ENCODE data around the gene GRK4.
"Not testable (repeated sequence)": the region's sequence is repeated elsewhere in the genome, so short reads cannot be mapped to it uniquely, and the experiment has no call there.

Gene GRK4

DNA sequence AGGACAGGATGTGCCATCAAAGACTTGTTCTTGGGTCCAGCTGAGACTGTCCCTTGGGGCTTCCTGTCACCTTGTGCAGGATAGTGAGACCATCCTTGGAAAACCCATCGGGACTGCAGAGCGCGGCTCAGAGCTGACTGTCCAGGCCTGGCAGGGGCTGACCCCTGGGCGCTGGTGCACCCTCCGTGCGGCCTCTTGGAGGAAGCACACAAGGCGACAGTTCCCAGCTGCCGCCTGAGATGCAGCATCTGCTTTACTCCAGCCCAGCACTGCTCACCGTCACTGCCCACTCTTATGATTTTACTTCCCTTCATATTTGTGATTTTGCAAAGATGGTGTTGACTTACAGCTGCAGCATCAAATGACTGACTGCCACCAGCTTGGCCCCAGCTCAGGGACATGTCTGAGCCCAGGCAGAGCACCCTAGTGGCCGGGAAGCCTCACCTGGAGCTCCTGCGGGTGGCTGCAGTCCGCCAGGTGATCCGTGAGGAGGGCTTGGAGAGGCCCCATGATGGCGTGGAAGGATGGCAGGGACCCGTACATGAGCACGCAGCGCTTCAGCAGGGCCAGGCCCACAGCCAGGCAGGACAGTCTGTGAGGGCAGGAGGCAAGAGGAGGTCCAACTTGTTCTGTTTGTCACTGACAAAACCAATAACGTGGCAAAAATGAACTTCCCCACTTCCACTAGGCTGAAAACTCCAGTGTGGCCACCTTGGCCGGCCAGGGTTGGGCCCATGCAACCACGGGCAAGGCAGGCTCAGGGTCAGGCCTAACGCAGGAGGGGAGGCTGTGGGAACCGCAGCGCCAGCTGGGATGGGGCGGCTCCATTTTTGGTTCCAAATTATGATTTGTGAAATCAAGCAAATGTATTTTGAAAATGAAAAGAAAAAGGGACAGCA is 22.0 kb upstream of the GRK4 start:
- DNase-seq (ENCODE audit: low read depth in 2 of 2): no peak

DNA sequence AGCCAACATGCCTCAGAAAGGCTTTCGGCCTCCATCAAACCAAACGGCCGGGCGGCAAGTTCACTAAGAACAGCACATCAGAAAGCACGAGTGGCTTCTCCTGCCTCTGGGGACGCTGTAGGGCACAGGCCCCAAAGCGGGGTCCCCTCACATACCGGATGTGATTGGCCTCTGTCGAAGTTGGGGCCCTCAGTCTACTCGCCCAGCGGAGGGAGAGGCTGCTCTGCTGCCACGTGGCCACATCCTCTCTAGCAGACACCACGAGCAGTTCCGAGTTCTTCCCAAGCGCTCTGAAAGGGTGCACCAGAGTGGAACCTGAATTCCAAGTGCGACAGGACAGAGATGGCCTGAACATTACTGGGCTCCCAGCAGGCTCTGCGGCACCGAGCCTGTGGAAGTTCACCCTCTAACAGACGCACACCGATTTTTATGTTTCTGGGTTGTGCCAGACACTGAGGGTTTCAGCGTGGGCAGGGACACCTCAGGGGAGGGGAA is 21.3 kb upstream of the GRK4 start:
- no peak for DNase-seq (ENCODE audit: low read depth in 2 of 2)

DNA sequence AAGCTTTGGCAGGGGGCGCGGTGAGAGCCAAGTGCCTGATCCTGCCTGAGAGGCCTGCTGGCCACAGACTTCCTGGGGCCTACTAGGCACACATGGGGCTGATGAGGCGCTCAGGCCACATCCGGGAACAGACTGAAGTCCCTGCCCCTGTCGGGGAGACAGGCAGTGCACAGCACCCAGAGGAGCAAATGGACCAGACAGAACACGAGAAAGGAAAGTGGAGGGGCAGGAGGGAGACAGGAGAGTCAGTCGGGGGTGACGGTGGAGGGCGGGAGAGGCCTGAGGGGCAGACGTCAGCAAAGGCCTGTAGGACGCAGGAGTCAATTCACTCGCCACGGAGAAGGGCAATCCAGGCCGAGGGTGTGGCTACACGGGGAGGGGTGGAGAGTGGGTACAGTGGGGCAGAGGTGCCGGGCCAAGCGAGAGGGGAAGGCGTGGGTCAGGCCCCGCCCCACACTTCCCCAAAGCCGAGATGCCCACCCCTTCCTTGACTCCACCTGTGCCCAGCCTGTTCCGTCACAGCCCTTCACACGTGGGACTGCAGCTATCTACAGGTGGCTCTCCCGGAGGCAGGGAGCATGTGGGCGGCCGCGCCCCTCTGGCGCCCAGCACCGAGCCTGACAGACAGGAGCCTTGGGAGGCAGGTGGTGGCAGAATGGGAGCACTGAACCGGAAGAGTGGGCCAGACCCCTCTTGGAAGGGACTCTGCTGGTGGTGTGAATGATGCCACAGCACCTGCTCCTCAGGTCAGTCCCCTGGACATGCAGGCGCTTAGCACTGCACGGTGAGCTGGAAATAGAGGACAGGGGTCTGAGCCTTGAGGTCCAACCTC is 20.6 kb upstream of the GRK4 start:
- no peak for DNase-seq (ENCODE audit: low read depth in 2 of 2)

DNA sequence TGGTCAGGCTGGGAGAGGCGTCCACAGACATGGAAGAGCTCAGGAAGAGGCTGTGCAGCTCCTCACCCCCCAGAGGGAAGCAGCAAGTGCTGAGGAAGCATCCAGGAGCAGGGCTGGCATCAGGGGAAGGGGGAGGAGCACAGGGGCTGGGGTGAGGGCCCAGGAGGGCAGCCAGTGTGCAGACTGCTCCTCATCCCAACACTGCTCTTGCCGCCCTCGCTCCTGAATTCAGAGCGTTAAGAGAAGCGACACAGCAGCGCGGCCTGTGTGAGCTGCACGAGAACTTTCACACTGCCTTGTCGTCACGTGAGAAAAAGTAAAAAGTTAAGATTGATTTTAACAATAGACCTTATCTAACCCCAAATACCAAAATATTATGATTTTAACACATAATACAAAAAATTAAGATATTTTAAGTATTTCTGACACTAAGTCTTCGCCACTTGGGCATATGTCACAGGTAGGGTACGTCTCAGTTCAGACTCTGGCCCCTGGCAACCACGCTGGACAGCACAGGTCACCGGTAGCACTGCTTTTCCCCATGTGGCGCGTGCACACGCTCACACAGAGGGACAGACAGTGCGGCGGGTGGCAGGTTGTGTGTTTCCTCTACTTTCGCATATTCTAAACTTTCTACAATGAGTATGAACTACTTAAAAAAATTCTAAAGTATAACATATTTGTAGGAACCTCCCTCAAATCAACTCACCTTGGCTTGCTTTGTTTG is 19.8 kb upstream of the GRK4 start:
- no peak for DNase-seq (ENCODE audit: low read depth in 2 of 2)

DNA sequence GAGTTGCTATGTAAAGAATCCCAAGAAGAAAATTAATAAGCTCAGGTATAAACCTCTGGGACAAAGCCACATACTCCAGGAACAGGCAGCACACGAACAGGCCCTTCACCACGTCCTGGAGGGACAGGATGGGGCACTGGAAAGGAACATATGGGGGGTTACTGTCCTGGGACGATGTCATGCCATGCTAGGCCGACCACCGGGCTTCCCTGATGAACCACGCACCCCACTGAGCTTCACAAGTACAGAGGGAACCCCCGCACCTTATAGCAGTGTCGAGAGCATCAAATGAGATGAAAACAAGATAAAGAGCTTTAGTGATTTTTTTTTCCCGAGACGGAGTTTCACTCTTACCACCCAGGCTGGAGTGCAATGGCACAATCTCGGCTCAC is 19.3 kb upstream of the GRK4 start:
- DNase-seq (ENCODE audit: low read depth in 2 of 2): no peak

DNA sequence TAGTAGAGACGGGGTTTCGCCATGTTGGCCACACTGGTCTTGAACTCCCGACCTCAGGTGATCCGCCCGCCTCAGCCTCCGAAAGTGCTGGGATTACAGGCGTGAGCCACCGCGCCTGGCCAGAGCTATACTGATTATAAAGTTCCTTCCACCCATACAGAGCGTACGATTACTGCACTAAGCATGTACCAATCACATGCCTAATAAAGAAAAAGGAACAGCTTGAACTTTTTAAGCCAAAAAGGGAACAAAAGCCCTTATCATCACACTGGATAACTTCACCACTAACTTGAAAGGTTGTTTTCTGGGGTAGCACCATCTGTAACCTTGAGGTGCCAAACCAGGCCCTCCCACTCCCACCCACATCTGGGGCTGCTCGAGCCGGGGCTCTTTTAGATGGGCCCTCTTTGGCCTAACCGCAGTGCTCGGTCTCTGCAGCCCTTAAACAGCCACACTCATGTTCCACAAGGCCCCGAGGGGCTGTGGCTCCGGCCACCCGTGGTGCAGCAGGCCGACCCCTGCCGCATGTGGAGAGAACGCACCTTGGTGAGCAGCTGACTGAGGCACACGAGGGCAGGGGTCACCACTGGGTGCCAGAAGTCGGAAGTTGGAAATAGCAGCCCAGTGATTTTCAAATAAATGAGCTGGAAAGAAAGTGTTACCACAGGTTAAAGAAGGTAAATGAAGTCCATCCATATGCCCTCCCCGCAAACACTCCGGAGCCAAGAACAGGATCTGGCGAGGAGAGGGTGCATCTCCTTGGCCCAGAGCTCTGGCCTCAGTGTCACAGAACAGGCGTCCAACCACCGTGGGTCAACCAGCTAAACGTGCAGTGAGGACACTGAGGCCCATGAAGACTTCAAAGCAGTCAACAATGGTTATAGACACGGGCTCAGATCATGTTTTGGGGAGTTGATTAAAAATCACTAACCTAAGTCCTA is 18.5 kb upstream of the GRK4 start:
- no peak for DNase-seq (ENCODE audit: low read depth in 2 of 2)

DNA sequence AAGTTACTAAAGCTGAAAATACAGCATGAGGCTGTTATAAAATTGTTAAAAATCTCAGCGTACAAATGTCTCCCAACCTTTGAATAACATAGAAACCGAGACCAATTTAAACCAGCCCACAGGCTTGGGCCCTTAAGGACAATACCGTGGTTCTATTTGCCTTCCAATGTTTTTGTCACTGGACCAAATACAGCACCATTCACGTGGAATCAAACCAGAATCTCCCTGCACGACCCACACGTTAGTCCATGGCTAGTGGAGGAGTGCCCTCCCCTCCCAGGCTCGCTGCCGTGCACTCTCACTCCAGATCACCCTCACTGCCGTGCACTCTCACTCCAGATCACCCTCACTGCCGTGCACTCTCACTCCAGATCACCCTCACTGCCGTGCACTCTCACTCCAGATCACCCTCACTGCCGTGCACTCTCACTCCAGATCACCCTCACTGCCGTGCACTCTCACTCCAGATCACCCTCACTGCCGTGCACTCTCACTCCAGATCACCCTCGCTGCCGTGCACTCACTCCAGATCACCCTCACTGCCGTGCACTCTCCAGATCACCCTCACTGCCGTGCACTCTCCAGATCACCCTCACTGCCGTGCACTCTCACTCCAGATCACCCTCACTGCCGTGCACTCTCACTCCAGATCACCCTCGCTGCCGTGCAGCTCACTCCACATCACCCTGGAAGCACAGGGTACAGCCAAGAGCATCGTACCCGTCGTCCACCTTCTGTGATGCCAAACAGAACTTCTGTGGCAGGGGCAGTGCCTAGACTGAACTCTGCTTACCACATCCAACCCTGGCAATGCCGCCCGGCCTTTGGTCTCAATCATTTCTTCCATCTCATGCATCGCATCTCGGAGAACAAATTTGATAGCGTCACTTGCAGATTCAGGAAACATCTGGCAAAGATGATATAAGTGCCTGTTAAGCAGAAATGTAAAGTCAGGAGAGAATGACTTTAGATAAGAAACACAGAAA is 17.5 kb upstream of the GRK4 start:
- not testable (repeated sequence) for DNase-seq (ENCODE audit: low read depth in 2 of 2)

DNA sequence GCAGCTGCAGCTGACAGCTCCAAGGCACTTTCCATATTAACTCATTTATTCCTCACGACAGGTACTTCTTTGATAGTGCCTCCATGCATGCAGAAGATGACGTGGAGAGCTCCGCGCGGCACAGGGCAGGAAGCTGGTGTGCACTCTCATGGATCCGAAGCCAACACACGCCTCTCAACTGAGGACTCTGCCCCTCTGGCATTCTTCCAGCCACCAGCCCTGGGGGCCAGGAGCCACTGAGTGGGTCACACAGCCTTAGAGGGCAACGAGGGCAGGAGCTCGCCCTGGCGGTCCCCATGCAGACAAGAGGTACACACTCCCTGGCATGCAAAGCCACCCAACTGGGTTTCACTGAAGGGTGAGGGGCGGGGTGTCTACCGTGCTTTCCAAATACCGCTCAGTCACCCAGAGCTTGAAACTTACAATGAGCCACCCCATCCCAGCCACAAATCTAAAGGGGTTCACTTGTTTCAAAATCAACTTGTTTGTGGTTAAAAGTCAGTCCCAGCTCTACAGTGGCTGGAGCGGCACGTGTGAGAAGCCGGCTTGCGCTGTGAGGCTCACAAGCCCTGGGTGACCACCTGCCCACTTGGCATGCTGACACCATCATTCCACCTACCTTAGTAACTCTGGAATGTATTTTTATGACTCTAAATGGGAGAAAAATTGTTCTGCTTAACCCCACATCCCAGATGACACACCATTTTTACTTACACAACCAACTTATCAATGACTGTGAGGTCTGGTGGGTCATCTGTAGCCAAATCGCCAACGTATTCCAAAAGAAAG is 16.4 kb upstream of the GRK4 start:
- no peak for DNase-seq (ENCODE audit: low read depth in 2 of 2)

DNA sequence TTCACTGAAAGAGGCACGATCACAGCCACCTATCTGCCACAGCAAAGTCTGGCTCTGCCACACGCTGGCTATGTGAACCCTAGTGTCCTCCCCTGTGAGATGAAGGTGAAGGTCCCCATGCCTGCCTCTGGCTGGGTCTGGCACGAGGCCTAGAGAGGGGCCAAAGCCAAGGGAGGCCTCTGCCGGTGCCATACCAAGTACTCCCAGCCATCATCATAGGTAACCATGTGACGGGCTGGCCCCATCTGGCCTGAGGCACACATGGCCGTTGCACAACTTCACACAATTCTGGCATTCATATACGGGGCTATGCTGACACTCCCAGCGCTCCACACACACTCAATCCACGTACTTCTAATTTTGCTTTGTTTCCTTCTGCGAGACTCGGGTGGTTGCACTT is 15.4 kb upstream of the GRK4 start:
- no peak for DNase-seq (ENCODE audit: low read depth in 2 of 2)

DNA sequence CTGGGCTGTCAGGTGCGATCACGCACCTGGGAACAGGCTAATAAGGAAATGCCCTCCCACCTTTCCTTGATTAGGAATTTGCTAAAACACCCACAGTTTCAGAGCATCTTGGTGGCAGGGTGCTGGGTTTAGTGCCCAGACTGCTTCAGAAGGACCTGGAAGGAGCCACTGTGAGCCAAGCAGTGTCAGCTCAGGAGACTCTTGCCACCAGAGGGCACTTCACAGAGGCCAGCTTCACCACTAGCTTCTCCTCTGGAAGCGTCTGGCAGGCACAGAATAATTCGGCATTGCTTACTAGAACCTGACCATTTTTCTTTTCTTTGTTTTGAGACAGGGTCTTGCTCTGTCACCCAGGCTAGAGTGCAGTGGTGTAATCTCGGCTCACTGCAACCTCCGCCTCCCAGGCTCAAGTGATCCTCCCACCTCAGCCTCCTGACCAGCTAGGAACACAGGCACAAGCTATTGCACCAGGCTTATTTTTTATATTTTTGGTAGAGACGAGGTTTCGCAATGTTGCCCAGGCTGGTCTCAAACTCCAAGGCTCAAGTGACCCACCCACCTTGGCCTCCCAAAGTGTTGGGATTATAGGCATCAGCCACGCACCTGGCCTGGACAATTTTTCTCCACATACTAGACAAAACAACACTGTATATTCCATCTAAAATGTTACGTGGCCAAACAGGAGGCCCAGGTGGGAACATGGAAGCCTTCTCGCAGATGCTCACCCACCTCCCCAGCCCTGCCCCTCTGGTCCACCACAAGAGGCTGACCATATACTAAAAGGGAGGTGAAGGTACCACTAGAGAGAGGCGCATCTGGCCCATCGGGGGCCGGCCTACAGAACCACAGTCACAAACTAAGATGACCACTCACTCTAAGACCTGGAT is 14.2 kb upstream of the GRK4 start:
- DNase-seq (ENCODE audit: low read depth in 2 of 2): no peak

DNA sequence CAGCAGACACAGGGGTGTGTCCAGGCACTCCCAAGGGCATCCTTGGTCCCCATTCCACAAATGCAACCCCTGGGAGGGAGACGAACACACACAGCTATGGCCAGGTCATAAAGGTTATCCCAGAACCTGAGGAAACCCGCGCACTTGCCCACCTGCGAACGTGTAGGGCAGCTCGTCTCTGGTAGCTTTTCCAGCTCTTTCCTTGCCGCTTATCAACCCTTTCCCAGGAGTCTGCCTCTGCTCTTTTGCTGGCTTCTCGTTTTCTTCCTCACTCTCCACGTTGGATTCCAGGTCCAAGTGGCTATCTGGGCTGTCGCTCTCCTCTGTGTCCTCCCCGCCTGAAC is 13.6 kb upstream of the GRK4 start:
- DNase-seq (ENCODE audit: low read depth in 2 of 2): no peak

DNA sequence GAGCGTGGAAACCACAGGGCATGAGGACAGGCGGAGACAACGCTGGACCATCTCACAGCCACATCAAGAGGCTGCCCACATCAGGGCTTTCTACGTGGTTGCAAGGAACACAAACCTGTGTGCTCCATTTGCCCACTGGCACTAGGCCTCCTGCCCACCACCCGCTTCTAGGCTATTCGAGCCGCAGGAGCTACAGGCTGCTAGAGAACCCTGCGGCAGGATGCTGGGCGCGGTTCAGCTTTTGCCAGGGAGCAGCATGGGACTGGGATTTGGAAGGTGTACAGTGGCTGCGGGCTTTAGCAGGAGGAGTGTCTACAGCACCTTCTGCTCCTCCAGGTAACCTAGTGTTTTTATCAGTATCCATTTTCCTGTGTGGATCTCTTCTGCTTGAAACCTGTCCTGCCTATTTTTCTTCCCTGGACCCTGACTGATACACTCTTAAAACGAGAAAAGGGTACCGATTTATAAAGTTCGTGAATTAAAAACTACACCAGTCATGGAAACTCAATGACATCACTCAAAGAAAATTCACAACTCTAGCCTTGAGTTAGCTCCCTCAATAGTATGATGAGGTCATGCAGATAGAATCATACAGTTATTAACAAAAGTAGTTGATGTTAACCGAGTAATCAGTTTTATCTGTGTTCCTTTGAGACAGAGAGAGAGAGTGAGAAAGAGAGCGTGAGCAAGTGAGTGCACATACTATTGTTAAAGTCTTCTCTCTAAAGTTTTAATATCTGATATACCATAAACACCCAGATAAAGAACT is 13.0 kb upstream of the GRK4 start:
- no peak for DNase-seq (ENCODE audit: low read depth in 2 of 2)

DNA sequence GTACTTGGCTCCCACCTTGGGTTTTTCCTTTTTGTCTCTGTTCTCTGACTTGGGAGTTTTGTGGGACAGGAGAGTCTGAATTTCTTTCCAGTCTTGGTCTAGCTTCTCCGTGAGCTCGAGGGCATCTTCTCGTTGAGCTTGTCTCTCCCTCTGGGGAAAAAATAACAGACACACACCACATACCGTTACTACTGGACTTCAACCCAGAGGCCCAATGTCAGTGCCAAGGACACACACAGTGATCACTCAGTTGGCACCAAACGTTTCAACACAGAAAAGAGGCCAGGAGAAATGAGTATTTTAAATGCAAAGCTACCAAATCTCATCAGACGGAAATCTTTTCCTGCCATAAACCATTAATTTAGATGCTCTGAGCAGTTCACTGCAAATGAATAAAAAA is 9.9 kb upstream of the GRK4 start:
- DNase-seq (ENCODE audit: low read depth in 2 of 2): no peak

DNA sequence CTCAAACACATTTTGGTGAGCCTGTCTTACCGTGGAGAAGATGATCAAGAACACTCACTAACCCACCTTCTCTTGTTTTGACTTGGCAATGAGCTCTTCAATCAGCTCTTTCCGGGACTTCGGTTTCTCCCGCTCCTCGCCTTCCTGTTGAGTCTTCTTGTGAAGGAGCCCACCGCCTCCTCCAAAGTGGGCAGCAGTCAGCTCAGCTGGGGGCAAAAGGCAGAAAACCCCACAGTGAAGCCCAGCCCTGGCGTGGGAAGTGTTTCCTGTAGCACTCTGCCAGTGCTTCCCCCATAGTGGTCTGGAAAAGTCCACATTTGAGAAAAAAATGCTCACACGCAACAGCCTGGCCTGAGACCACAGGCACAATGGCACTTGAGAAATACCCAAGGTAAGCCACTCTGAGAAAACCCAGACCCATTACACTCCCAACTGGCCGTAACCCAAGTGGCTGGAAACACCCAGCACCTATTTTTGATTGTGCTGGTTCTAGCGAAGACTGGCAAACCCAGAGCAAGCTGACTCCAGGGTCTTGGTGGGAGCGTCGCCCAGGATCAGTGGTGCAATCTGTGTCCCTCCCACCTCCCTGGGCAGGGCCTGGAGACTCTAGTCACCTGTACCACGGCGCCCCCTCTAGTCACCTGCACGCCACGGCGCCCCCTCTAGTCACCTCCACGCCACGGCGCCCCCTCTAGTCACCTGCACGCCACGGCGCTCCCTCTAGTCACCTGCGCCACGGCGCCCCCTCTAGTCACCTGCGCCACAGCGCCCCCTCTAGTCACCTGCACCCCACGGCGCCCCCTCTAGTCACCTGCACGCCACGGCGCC is 8.8 kb upstream of the GRK4 start:
- DNase-seq (ENCODE audit: low read depth in 2 of 2): no peak

DNA sequence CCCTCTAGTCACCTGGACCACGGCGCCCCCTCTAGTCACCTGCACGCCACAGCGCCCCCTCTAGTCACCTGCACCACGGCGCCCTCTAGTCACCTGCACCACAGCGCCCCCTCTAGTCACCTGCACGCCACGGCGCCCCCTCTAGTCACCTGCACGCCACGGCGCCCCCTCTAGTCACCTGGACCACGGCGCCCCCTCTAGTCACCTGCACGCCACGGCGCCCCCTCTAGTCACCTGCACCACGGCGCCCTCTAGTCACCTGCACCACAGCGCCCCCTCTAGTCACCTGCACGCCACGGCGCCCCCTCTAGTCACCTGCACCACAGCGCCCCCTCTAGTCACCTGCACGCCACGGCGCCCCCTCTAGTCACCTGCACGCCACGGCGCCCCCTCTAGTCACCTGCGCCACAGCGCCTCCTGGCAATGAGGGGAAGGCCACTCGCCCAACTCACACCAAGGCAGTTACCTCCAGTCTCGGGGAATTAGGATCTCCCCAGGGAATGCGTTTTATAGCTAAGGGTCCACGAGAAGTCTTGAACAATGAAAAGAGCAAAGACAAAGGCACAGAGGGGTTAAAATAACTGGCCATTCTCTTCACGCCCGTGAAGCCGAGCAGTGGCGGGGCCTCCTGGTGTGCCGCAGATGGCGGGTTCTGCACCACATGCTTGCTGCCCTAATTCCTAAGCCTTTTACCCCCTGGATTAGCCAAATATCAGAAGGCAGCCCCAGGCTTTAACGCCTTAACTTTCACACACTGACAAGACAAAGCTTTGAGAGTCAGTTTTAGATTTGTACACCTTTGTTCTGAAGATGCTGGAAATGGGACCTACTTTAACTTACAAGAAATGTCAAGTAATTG is 8.0 kb upstream of the GRK4 start:
- DNase-seq (ENCODE audit: low read depth in 2 of 2): not testable (repeated sequence)

Data from stimulated activated CD8-positive, alpha-beta memory T cell treated with anti-CD3 and anti-CD28 coated beads, Interleukin-7, amount 100 ng/mL, for 4 hours (primary cell).